Astrocyte (in vitro differentiated cells and primary cell): ENCODE results near the gene OR10J4. TPM values are rescaled to one million over a fixed set of nuclear protein-coding genes. Genes with fewer than 3 reads are reported as not detected.

Source experiments
- DNase-seq: peaks from one replicate; pipeline ENCODE4 v3.0.0-alpha.2; 2010; ENCODE audit warnings: low read depth
- FAIRE-seq: peaks from 2 replicates; lab custom pipeline; 2011; peaks lifted over from hg19 to GRCh38; lab: Jason Lieb, UNC
- H2AFZ ChIP-seq: 2 replicates; pipeline ENCODE4 v1.6.0; 2012; ENCODE audit warnings: low read depth, low read length, inconsistent platforms
- H3K27ac ChIP-seq: 2 replicates; pipeline ENCODE4 v1.5.1; 2011; ENCODE audit warnings: low read depth, low read length, inconsistent platforms
- H3K27me3 ChIP-seq: 2 replicates; pipeline ENCODE4 v1.6.0; 2011; ENCODE audit warnings: low read length, inconsistent platforms; ENCODE audit not compliant: insufficient read depth
- H3K36me3 ChIP-seq: 2 replicates; pipeline ENCODE4 v1.5.1; 2011; ENCODE audit warnings: low read length, inconsistent platforms; ENCODE audit not compliant: insufficient read depth
- H3K4me1 ChIP-seq: 2 replicates; pipeline ENCODE4 v1.5.1; 2011; ENCODE audit warnings: low read length, inconsistent platforms; ENCODE audit not compliant: insufficient read depth
- H3K4me2 ChIP-seq: 2 replicates; pipeline ENCODE4 v1.6.0; 2012; ENCODE audit warnings: low read length, inconsistent platforms
- H3K4me3 ChIP-seq: 2 replicates; pipeline ENCODE4 v1.5.1; 2011; ENCODE audit warnings: low read depth, mild to moderate bottlenecking, low read length, inconsistent platforms; ENCODE audit not compliant: insufficient read depth
- H3K79me2 ChIP-seq: 2 replicates; pipeline ENCODE4 v1.6.0; 2012; ENCODE audit warnings: mild to moderate bottlenecking, low read length, inconsistent platforms; ENCODE audit not compliant: insufficient read depth
- H3K9ac ChIP-seq: 2 replicates; pipeline ENCODE4 v1.6.0; 2012; ENCODE audit warnings: mild to moderate bottlenecking, low read length, inconsistent platforms
- H3K9me3 ChIP-seq: 2 replicates; pipeline ENCODE4 v1.5.1; 2012; ENCODE audit warnings: low read depth, mild to moderate bottlenecking, low read length, inconsistent platforms; ENCODE audit not compliant: insufficient read depth
- H4K20me1 ChIP-seq: 2 replicates; pipeline ENCODE4 v1.6.0; 2012; ENCODE audit warnings: low read length, inconsistent platforms; ENCODE audit not compliant: insufficient read depth
- H3K27ac Mint-ChIP-seq: one replicate; pipeline ENCODE4 v1.8.0; 2021; ENCODE audit warnings: mild to moderate bottlenecking, mixed read lengths; ENCODE audit not compliant: unreplicated experiment
- H3K27me3 Mint-ChIP-seq: one replicate; pipeline ENCODE4 v1.8.0; 2021; ENCODE audit warnings: low read depth, mixed read lengths; ENCODE audit not compliant: unreplicated experiment
- H3K36me3 Mint-ChIP-seq: one replicate; pipeline ENCODE4 v1.8.0; 2021; ENCODE audit warnings: low read depth, mixed read lengths; ENCODE audit not compliant: unreplicated experiment
- H3K4me1 Mint-ChIP-seq: one replicate; pipeline ENCODE4 v1.8.0; 2021; ENCODE audit warnings: low read depth, mixed read lengths; ENCODE audit not compliant: unreplicated experiment
- H3K4me3 Mint-ChIP-seq: one replicate; pipeline ENCODE4 v1.8.0; 2021; ENCODE audit warnings: mild to moderate bottlenecking, moderate library complexity, mixed read lengths; ENCODE audit not compliant: unreplicated experiment
- H3K9me3 Mint-ChIP-seq: one replicate; pipeline ENCODE4 v1.8.0; 2021; ENCODE audit warnings: mild to moderate bottlenecking, mixed read lengths; ENCODE audit not compliant: unreplicated experiment
- EZH2 ChIP-seq: IDR thresholded peaks from 2 replicates; pipeline ENCODE4 v1.6.1; 2012; ENCODE audit warnings: mild to moderate bottlenecking, low read length, inconsistent platforms; ENCODE audit not compliant: insufficient read depth
- total RNA-seq: library from RNA; stranded (reverse); gene quantifications from 2 replicates; pipeline ENCODE4 v1.2.1, GENCODE V29; 2021
- TF ChIP-seq, protein P1 (sequence below): IDR thresholded peaks from 2 replicates; pipeline ENCODE4 v1.5.1; 2011; ENCODE audit warnings: low read depth, mild to moderate bottlenecking, inconsistent platforms, low read length, moderate library complexity; ENCODE audit not compliant: insufficient read depth

The OR10J4 gene
- total RNA-seq, 1 donor from 2014 or later = not detected

- Histone ChIP-seq H3K4me3 (no peak overlapping the region), H3K79me2 (no peaks in the 10 kb centered on the region), H3K36me3 (no peaks in the 10 kb centered on the region), H2AFZ (no peak overlapping the region), H3K4me1 (peaks cover 12% of the 10 kb centered on the region), H3K27me3 (no peaks in the 10 kb centered on the region), H3K4me2 (no peak overlapping the region), H4K20me1 (no peaks in the 10 kb centered on the region), H3K9ac (no peak overlapping the region), H3K9me3 (no peaks in the 10 kb centered on the region), H3K27ac (no peak overlapping the region)
- DNase-seq = no peak
- Mint-ChIP-seq H3K36me3 (no peaks in the 10 kb centered on the region), H3K4me3 (no peak overlapping the region), H3K9me3 (peaks cover 2% of the 10 kb centered on the region), H3K27me3 (peaks cover under 1% of the 10 kb centered on the region), H3K27ac (no peak overlapping the region), H3K4me1 (peaks cover 19% of the 10 kb centered on the region)
- no peak for FAIRE-seq
- TF ChIP-seq EZH2 = no peak
- TF ChIP-seq, protein P1, sequence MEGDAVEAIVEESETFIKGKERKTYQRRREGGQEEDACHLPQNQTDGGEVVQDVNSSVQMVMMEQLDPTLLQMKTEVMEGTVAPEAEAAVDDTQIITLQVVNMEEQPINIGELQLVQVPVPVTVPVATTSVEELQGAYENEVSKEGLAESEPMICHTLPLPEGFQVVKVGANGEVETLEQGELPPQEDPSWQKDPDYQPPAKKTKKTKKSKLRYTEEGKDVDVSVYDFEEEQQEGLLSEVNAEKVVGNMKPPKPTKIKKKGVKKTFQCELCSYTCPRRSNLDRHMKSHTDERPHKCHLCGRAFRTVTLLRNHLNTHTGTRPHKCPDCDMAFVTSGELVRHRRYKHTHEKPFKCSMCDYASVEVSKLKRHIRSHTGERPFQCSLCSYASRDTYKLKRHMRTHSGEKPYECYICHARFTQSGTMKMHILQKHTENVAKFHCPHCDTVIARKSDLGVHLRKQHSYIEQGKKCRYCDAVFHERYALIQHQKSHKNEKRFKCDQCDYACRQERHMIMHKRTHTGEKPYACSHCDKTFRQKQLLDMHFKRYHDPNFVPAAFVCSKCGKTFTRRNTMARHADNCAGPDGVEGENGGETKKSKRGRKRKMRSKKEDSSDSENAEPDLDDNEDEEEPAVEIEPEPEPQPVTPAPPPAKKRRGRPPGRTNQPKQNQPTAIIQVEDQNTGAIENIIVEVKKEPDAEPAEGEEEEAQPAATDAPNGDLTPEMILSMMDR = no peak
Measured at GRCh38 chr1:159430985-159431384, 1.0 kb upstream of the OR10J4 start.

DNA sequence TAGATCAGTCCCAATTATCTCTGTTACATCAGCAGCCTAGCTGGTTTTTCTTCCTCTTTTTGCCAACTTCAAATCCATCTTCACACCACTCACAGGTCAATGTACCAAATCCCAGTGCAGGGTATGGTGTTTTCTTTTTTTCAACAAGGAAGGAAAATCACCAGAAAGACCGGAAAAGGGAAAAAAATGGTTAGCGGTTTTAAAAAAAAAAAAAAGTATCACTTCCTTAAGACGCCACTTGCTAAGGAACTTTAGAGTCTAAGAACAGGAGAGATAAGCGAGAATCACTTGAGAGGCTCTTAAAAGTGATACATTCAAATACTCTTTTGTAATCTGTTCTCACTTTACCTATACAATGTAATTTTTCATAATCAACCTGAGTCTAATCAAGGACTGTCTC lies 4.5 kb downstream of the OR10J4 start:
- Mint-ChIP-seq H3K9me3 (no peaks in the 10 kb centered on the region), H3K36me3 (no peaks in the 10 kb centered on the region)
- FAIRE-seq = no peak

GRCh38 chr1:159439422-159439821 lies 7.4 kb downstream of the OR10J4 start, which contains the start of gene OR10J1:
TSS of gene OR10J1 (plus strand) at chr1:159439722. CDS start at chr1:159439792, 70 bp downstream.
- H3K9me3 Mint-ChIP-seq = no peaks in the 10 kb centered on the region
- DNase-seq (no peak), FAIRE-seq (no peak)
- Histone ChIP-seq H3K4me2 (no peak within 1 kb of the TSS), H2AFZ (no peak within 1 kb of the TSS), H3K9me3 (no peaks in the 10 kb centered on the region), H3K36me3 (no peaks in the 10 kb centered on the region), H3K27me3 (no peaks in the 10 kb centered on the region), H4K20me1 (no peaks in the 10 kb centered on the region), H3K9ac (no peak within 1 kb of the TSS), H3K4me1 (no peaks in the 10 kb centered on the region), H3K4me3 (no peak within 1 kb of the TSS), H3K27ac (no peak within 1 kb of the TSS), H3K79me2 (no peaks in the 10 kb centered on the region)
- H3K27ac Mint-ChIP-seq = no peak within 1 kb of the TSS
- TF ChIP-seq EZH2 = no peak
- TF ChIP-seq, protein P1 = no peak
- H3K36me3 Mint-ChIP-seq = no peaks in the 10 kb centered on the region
- H3K4me3 Mint-ChIP-seq = no peak within 1 kb of the TSS
- peaks cover 1% of the 10 kb centered on the region for H3K4me1 Mint-ChIP-seq
- peaks cover 9% of the 10 kb centered on the region for H3K27me3 Mint-ChIP-seq

More for the DNA sequence above, 4.5 kb downstream of the OR10J4 start:
- Mint-ChIP-seq H3K4me1 (no peaks in the 10 kb centered on the region), H3K4me3 (no peak overlapping the region), H3K27ac (no peak overlapping the region), H3K27me3 (peaks cover 9% of the 10 kb centered on the region)
- Histone ChIP-seq H3K9me3 (no peaks in the 10 kb centered on the region), H3K4me2 (no peak overlapping the region), H3K4me1 (no peaks in the 10 kb centered on the region), H3K79me2 (no peaks in the 10 kb centered on the region), H3K27ac (no peak overlapping the region), H3K36me3 (no peaks in the 10 kb centered on the region), H3K27me3 (no peaks in the 10 kb centered on the region), H3K9ac (no peak overlapping the region), H2AFZ (no peak overlapping the region), H3K4me3 (no peak overlapping the region), H4K20me1 (no peaks in the 10 kb centered on the region)
- no peak for TF ChIP-seq EZH2
- TF ChIP-seq, protein P1 = no peak
- no peak for DNase-seq
